Brain microvascular endothelial cell (primary cell): ENCODE measurements around the gene NOX5.

Experiments used
- DNase-seq: peaks from one replicate; pipeline ENCODE4 v3.0.0-alpha.2; 2020
- H3K27ac ChIP-seq: fragments of 250-450 bp; sonication (Bioruptor Pico); 2 replicates; pipeline ENCODE4 v1.5.1; 2020; ENCODE audit warnings: mild to moderate bottlenecking, moderate library complexity
- H3K27me3 ChIP-seq: fragments of 250-450 bp; sonication (Bioruptor Pico); replicated peaks from 2 replicates; pipeline ENCODE4 v1.5.1; 2020; ENCODE audit warnings: mild to moderate bottlenecking
- H3K36me3 ChIP-seq: fragments of 250-450 bp; sonication (Bioruptor Pico); replicated peaks from 2 replicates; pipeline ENCODE4 v1.5.1; 2020; ENCODE audit warnings: mild to moderate bottlenecking
- H3K4me3 ChIP-seq: 2 replicates; pipeline ENCODE4 v1.5.1; 2011; ENCODE audit warnings: low read depth, mild to moderate bottlenecking, control low read depth, low read length, moderate library complexity
- CTCF ChIP-seq: IDR thresholded peaks from 2 replicates; pipeline ENCODE4 v1.5.1; 2011; ENCODE audit warnings: low read depth, mild to moderate bottlenecking, moderate library complexity, low read length, control low read depth, inconsistent platforms; ENCODE audit errors: missing control alignments
- in situ Hi-C: cut with HindIII; loops from 2 replicates; pipeline ENCODE4 v1.10.0; 2017; ENCODE audit warnings: low sequenced_read_pairs, low pct_ligation_motif_present

The NOX5 gene

GRCh38 chr15:69012761-69013364 lies 1.6 kb upstream of the NOX5 start:
- DNase-seq, result no peak
- no peak overlapping the region for H3K27ac ChIP-seq
- in situ Hi-C loops, result no loop called here
- H3K4me3 ChIP-seq, result no peak overlapping the region
- no peak for TF ChIP-seq CTCF
- H3K27me3 ChIP-seq, result no peaks in the 10 kb centered on the region
- H3K36me3 ChIP-seq, result no peaks in the 10 kb centered on the region

- H3K27ac ChIP-seq, result no peak overlapping the region
- no peak for TF ChIP-seq CTCF
- no peak for DNase-seq
- no peaks in the 10 kb centered on the region for H3K36me3 ChIP-seq
- no peak overlapping the region for H3K4me3 ChIP-seq
- no peaks in the 10 kb centered on the region for H3K27me3 ChIP-seq
- in situ Hi-C loops, result no loop called here
Observed at GRCh38 chr15:69013726-69014406, 629 bp upstream of the NOX5 start.

GRCh38 chr15:69015591-69015990 lies 1.1 kb downstream of the NOX5 start:
- in situ Hi-C loops, result no loop called here
- no peak for TF ChIP-seq CTCF
- Histone ChIP-seq H3K27ac (no peak overlapping the region), H3K27me3 (no peaks in the 10 kb centered on the region), H3K4me3 (no peak overlapping the region), H3K36me3 (no peaks in the 10 kb centered on the region)
- DNase-seq, result no peak

- Histone ChIP-seq H3K27ac (no peak overlapping the region), H3K36me3 (no peaks in the 10 kb centered on the region), H3K27me3 (no peaks in the 10 kb centered on the region), H3K4me3 (no peak overlapping the region)
- TF ChIP-seq CTCF, result no peak
- in situ Hi-C loops, result no loop called here
- DNase-seq, result no peak
Observed at GRCh38 chr15:69016021-69016595, 1.6 kb downstream of the NOX5 start.

- H3K27ac ChIP-seq, result no peak overlapping the region
- H3K27me3 ChIP-seq, result no peaks in the 10 kb centered on the region
- no peaks in the 10 kb centered on the region for H3K36me3 ChIP-seq
- no peak for DNase-seq
- TF ChIP-seq CTCF, result no peak
- H3K4me3 ChIP-seq, result no peak overlapping the region
- in situ Hi-C loops, result no loop called here
Observed at GRCh38 chr15:69017978-69018377, 3.5 kb downstream of the NOX5 start.
